Ascending aorta (tissue), 2 donors: ENCODE measurements around the gene PLPPR3. TPM values are rescaled to one million over a fixed set of nuclear protein-coding genes. Genes with fewer than 3 reads are reported as not detected.
"Not testable (repeated sequence)": the region's sequence is repeated elsewhere in the genome, so short reads cannot be mapped to it uniquely, and the experiment has no call there.

ENCODE experiments used
- DNase-seq, 2 donors: peaks; one replicate each; pipeline ENCODE4 v3.0.0-alpha.2; 2019; ENCODE audit warnings: low spot score in 2 of 2
- H3K27ac ChIP-seq, 2 donors: fragments of 200-600 bp; sonication (generic); one replicate each; pipeline ENCODE4 v1.5.1; 2016 to 2017; ENCODE audit warnings: mild to moderate bottlenecking in 1 of 2
- H3K27me3 ChIP-seq: fragments of 200-600 bp; sonication (generic); one replicate; pipeline ENCODE4 v1.5.1; 2017
- H3K36me3 ChIP-seq, 2 donors: fragments of 200-600 bp; sonication (generic); one replicate each; pipeline ENCODE4 v1.5.1; 2016
- H3K4me1 ChIP-seq, 2 donors: fragments of 200-600 bp; sonication (generic); one replicate each; pipeline ENCODE4 v1.5.1; 2016 to 2017; ENCODE audit warnings: mild to moderate bottlenecking in 1 of 2
- H3K4me3 ChIP-seq, 2 donors: fragments of 200-600 bp; sonication (generic); one replicate each; pipeline ENCODE4 v1.5.1; 2016 to 2017; ENCODE audit warnings: mild to moderate bottlenecking in 1 of 2
- H3K9me3 ChIP-seq, 2 donors: fragments of 200-600 bp; sonication (generic); one replicate each; pipeline ENCODE4 v1.5.1; 2016
- intact Hi-C: fragments of 100-400 bp; cut with DNase I; formaldehyde crosslinking; loops from one replicate; pipeline ENCODE4 v1.15.1; 2023
- total RNA-seq: library from RNA; depleted of rRNA; stranded (reverse); fragments of >200 nt; gene quantifications from one replicate; pipeline ENCODE4 v1.1.0, GENCODE V29; 2016
- TF ChIP-seq, protein P1 (sequence below), 3 experiments: fragments of 200-600 bp in 2 of 3; fragments of 450-650 bp in 1 of 3; sonication (generic) in 2 of 3; IDR thresholded peaks; one replicate each; pipeline ENCODE4 v1.5.1; 2016 to 2019; ENCODE audit warnings: antibody characterized with exemption in 3 of 3, mild to moderate bottlenecking in 1 of 3, moderate library complexity in 1 of 3

The PLPPR3 gene
- total RNA-seq, 1 donor from 2014 or later = not detected

DNA sequence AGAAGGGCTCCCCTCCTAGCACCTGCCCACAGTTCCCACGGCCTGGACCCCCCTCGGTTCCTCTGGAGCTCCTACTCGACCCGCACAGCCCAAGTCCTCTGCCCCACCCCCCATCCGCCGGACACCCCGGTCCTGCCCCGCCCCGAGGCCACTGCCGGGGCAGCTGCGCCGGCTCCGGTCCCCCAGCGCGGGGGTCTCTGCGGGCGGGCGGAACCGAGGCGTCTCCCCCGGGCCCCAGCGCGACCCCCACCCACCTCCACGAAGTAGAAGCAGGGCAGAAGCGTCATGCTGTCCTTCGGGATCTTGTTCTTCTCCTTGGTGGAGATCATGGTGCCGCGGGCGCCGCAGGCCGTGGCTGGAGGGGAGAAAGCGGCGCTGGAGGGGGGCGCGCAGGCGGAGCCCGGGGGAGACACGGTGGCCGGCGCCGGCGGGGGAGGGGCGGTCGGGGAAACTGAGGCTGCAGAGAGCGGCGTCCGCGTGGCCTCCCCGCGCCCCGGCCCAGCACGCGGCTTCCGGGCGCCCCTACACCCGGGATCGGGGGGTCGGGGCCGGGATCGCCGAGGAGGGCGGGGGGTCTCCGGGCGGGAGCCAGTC, 427 bp downstream of the PLPPR3 start:
- peak overlapping the region; percentile 9 to 45 for H3K4me3 ChIP-seq
- H3K36me3 ChIP-seq = no peaks in the 10 kb centered on the region
- no peaks in the 10 kb centered on the region for H3K9me3 ChIP-seq
- TF ChIP-seq, protein P1, sequence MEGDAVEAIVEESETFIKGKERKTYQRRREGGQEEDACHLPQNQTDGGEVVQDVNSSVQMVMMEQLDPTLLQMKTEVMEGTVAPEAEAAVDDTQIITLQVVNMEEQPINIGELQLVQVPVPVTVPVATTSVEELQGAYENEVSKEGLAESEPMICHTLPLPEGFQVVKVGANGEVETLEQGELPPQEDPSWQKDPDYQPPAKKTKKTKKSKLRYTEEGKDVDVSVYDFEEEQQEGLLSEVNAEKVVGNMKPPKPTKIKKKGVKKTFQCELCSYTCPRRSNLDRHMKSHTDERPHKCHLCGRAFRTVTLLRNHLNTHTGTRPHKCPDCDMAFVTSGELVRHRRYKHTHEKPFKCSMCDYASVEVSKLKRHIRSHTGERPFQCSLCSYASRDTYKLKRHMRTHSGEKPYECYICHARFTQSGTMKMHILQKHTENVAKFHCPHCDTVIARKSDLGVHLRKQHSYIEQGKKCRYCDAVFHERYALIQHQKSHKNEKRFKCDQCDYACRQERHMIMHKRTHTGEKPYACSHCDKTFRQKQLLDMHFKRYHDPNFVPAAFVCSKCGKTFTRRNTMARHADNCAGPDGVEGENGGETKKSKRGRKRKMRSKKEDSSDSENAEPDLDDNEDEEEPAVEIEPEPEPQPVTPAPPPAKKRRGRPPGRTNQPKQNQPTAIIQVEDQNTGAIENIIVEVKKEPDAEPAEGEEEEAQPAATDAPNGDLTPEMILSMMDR (IDR thresholded peaks at IDR 0.05) = no peak
- no peak for DNase-seq
- intact Hi-C loops = no loop called here
- peaks cover 23% of the 10 kb centered on the region for H3K27me3 ChIP-seq
- H3K27ac ChIP-seq = no peak overlapping the region
- peaks cover 9 to 10% of the 10 kb centered on the region in 2 donors for H3K4me1 ChIP-seq

DNA sequence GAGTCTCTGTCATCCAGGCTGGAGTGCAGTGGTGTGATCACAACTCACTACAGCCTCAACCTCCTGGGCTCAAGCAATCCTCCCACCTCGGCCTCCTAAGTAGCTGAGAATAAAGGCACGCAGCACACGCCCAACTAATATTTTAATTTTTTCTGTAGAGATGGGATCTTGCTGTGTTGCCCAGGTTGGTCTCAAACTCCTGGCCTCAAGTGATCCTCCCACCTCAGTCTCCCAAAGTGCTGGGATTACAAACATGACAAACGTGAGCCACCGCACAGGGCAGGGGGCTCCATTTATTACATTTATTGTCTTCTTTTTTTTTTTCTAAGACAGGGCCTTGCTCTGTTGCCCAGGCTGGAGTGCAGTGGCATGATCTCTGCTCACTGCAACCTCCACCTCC, 1.5 kb downstream of the PLPPR3 start:
- DNase-seq, H3K4me1 ChIP-seq, intact Hi-C loops, H3K9me3 ChIP-seq, H3K4me3 ChIP-seq, H3K36me3 ChIP-seq, H3K27ac ChIP-seq: not testable (repeated sequence)
- H3K27me3 ChIP-seq = peaks cover 23% of the 10 kb centered on the region

DNA sequence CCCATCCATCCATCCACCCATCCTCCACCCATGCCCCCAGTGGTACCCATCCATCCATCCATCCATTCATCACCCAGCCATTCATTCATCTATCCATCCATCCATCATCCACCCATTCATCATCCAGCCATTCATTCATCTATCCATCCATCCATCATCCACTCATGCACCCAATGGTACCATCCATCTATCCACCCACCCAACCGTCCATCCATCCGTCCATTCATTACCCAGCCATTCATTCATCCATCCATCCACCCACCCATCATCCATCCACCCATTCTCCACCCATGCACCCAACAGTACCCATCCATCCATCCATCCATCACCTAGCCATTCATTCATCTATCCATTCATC, 5.3 kb downstream of the PLPPR3 start:
- no peak for DNase-seq
- Histone ChIP-seq H3K27ac (no peak overlapping the region), H3K27me3 (peaks cover 7% of the 10 kb centered on the region), H3K4me1 (peaks cover 3% of the 10 kb centered on the region in 2 donors), H3K36me3 (peaks cover 8 to 18% of the 10 kb centered on the region in 2 donors), H3K4me3 (no peak overlapping the region), H3K9me3 (no peaks in the 10 kb centered on the region)
- intact Hi-C loops = no loop called here
- TF ChIP-seq, protein P1 (IDR thresholded peaks at IDR 0.05) = no peak

DNA sequence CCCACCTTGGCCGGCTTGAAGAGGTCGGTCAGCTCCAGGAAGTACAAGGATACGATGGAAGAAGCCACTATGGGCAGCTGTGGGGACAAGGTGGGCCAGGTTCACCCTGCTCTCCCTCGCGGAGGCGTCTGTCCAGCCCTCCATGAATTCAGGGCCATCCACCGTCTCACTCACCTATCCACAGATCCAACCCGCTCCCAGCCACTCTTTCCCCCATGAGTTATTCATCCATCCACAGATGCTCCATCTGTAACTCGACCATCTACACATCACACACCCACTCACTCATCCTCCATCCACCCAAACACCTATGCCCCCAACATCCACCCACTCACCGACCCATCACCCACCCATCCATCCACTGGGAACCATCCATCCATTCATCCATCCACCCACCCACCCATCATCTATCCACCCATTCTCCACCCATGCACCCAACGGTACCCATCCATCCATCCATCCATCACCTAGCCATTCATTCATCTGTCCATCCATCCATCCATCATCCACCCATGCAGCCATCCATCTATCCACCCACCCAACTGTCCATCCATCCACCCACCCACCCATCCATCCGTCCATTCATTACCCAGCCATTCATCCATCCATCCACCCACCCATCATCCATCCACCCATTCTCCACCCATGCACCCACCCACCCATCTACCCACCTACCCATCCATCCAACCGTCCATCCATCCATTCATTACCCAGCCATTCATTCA, 5.8 kb downstream of the PLPPR3 start:
- Histone ChIP-seq H3K27ac (no peak overlapping the region), H3K4me3 (no peak overlapping the region), H3K9me3 (no peaks in the 10 kb centered on the region), H3K36me3 (peaks cover 13 to 23% of the 10 kb centered on the region in 2 donors), H3K27me3 (peaks cover 1% of the 10 kb centered on the region), H3K4me1 (no peaks in the 10 kb centered on the region)
- TF ChIP-seq, protein P1 (IDR thresholded peaks at IDR 0.05) = no peak
- intact Hi-C loops = no loop called here
- no peak for DNase-seq

DNA sequence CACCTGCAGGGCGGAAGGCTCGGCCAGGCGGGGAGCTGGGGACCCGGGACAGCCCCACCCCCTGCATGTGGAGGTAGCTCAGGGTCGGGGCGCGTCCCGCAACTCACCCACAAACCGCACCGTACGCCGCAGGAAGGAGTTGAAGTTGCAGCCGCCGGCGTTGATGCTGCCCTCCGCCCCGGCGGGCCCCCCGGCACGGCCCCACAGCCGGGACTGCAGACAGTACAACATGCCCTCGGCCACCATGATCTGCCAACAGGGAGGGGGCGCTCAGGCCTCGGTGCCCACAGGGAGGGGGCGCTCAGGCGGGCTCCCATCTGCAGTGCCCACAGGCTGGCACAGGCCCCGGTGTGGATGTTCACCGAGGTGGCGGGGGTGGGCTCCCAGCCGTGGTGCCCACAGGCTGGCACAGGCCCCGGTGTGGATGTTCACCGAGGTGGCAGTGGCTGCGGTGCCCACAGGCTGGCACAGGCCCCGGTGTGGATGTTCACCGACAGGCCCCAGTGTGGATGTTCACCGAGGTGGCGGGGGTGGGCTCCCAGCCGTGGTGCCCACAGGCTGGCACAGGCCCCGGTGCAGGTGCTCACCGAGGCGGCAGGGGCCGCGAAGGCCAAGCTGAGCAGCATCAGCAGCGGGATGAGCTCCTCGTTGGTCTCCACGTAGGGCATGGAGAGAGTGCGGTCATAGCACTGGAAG, 6.5 kb downstream of the PLPPR3 start:
- Histone ChIP-seq H3K36me3 (peaks cover 20 to 31% of the 10 kb centered on the region in 2 donors), H3K9me3 (no peaks in the 10 kb centered on the region), H3K4me3 (no peak overlapping the region), H3K27me3 (no peaks in the 10 kb centered on the region), H3K27ac (no peak overlapping the region), H3K4me1 (no peaks in the 10 kb centered on the region)
- TF ChIP-seq, protein P1 (IDR thresholded peaks at IDR 0.05) = no peak
- no peak for DNase-seq
- intact Hi-C loops = no loop called here
